Measurements from ENCODE around the gene TRIM32. TPM values are rescaled to one million over a fixed set of nuclear protein-coding genes. Genes with fewer than 3 reads are reported as not detected.

TRIM32 gene
- total and polyA plus RNA-seq, 7 donors, result 2.8 to 16.1 (median 11.9) TPM

DNA sequence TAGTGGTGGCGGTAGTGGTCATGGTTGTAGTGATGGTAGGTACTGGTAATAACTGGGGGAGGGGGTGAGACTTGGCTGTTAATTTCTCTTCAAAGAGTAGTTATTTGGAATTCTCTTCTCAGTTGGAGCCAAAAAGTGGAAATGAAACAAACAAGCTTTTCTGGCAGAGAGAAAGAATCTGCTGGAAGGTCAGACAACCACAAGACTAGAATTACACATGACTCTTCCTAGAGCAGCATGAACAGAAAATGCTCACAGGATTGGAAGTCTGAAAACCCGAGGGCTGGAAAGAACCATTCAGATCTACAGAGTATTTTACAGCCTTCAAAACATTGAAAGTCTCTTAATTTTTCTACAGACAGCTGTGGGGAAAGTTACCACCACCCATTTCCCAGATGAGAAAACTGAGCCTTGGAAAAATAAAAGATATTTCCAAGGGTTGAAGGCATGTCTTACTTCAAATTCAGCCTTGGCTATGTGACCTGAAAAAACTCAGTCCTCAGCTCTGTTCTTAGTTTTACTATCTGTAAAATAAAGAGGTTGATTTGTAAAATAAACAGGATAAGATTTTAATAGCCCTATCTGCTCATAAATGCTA, 42.9 kb upstream of the TRIM32 start:
- no peak overlapping the region for H3K4me3 ChIP-seq
- 85 to 87% methylated on average over 2 of the region's 2 CpGs for WGBS, 2 donors
- no peaks in the 10 kb centered on the region for H3K36me3 ChIP-seq
- no peak for DNase-seq
- no peaks in the 10 kb centered on the region for H3K27me3 ChIP-seq
- no peaks in the 10 kb centered on the region for H3K9me3 ChIP-seq
- intact Hi-C loops (cut with DNase I), result loop anchor here (10.0 kb wide), 1 partner anchor 489 kb away; the partner anchor contains the start of gene PAPPA
- no peak for TF ChIP-seq POLR2AphosphoS5 (IDR thresholded peaks at IDR 0.05)
- TF ChIP-seq POLR2A (IDR thresholded peaks at IDR 0.05), result no peak
- TF ChIP-seq, protein P1, sequence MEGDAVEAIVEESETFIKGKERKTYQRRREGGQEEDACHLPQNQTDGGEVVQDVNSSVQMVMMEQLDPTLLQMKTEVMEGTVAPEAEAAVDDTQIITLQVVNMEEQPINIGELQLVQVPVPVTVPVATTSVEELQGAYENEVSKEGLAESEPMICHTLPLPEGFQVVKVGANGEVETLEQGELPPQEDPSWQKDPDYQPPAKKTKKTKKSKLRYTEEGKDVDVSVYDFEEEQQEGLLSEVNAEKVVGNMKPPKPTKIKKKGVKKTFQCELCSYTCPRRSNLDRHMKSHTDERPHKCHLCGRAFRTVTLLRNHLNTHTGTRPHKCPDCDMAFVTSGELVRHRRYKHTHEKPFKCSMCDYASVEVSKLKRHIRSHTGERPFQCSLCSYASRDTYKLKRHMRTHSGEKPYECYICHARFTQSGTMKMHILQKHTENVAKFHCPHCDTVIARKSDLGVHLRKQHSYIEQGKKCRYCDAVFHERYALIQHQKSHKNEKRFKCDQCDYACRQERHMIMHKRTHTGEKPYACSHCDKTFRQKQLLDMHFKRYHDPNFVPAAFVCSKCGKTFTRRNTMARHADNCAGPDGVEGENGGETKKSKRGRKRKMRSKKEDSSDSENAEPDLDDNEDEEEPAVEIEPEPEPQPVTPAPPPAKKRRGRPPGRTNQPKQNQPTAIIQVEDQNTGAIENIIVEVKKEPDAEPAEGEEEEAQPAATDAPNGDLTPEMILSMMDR (IDR thresholded peaks at IDR 0.05), result no peak
- no peak for TF ChIP-seq EP300 (IDR thresholded peaks at IDR 0.05)
- no peak overlapping the region for H3K27ac ChIP-seq
- peaks cover 0 to 14% (median 5%) of the 10 kb centered on the region in 4 donors for H3K4me1 ChIP-seq

DNA sequence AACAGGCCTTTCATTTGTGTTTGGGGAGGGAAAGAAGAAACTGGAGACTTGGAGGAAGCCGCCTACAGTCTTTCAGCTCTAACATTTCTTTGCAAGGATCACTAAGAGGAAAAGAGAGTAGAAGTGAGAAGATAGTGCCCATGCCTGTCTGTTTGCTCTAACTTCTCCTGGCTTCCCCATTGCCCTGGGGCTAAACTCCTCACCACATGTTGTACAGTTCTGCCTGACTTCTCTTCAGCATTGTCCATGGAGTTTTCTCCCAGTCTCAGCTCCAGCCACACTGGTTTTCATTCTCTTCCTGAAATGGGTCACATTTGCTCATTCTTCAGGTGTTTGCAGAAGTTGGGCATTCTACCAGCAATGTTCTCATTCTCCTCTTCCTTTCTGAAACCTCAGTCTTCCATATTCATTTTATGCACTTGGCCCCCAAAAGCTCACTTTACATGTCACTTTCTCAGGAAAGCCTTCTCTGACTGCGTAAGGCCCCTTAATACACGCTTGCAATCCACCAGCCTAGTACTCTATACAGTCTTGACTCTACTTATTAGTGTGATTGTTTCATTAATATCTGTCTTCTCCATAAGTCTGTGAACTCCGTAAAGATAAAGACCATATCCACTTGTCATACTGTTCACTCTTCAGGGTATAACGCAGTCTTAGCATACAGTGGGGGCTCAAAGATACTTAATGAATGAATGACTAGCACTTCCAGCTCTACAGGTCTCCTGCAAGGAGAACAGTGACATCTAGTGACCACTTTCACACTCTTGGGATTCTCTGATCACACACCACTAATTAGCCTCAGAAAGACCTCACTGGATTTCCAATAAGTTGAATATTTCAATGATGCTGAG, 40.2 kb upstream of the TRIM32 start:
- Histone ChIP-seq H3K27ac (no peak overlapping the region), H3K27me3 (no peaks in the 10 kb centered on the region), H3K4me3 (no peak overlapping the region), H3K4me1 (peaks cover 0 to 7% (median 2%) of the 10 kb centered on the region in 4 donors), H3K36me3 (peaks cover 0 to 5% (median 0%) of the 10 kb centered on the region in 4 donors), H3K9me3 (no peaks in the 10 kb centered on the region)
- TF ChIP-seq, protein P1 (IDR thresholded peaks at IDR 0.05), result peak in 2 of 4 experiments; percentile 14 to 47
- TF ChIP-seq EP300 (IDR thresholded peaks at IDR 0.05), result no peak
- no peak for DNase-seq
- WGBS, 2 donors, result 82 to 90% methylated on average over 5 of the region's 5 CpGs
- intact Hi-C loops (cut with DNase I), result loop anchor here (5.0 to 10.0 kb wide), 2 partner anchors 492 to 1055 kb away; partner anchors contain the start of gene PAPPA

DNA sequence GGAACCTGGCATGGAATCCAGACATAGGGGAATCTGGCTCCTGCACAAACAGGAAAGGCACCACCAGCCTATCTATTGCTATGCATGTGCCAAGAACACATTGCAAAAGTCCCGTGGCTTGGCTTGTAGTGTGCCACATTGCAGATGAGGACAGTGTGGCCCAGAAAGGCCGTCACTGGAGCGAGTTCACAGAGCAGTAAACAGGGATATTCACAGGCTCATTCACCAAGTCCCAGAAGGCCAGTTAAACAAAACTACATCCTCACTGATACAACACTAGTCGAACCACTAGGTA, 39.6 kb upstream of the TRIM32 start:
- no peak for DNase-seq
- no peaks in the 10 kb centered on the region for H3K9me3 ChIP-seq
- intact Hi-C loops (cut with DNase I), result loop anchor here (5.0 to 10.0 kb wide), 2 partner anchors 493 to 1055 kb away; partner anchors contain the start of gene PAPPA
- peaks cover 0 to 7% (median 2%) of the 10 kb centered on the region in 4 donors for H3K4me1 ChIP-seq
- H3K27me3 ChIP-seq, result no peaks in the 10 kb centered on the region
- H3K27ac ChIP-seq, result no peak overlapping the region
- no peak overlapping the region for H3K4me3 ChIP-seq
- TF ChIP-seq, protein P1 (IDR thresholded peaks at IDR 0.05), result no peak
- TF ChIP-seq EP300 (IDR thresholded peaks at IDR 0.05), result no peak
- no peak for TF ChIP-seq POLR2AphosphoS5 (IDR thresholded peaks at IDR 0.05)
- no peak for TF ChIP-seq POLR2A (IDR thresholded peaks at IDR 0.05)
- H3K36me3 ChIP-seq, result peaks cover 0 to 5% (median 0%) of the 10 kb centered on the region in 4 donors
- WGBS, 2 donors, result 89% methylated on average over 4 of the region's 4 CpGs

DNA sequence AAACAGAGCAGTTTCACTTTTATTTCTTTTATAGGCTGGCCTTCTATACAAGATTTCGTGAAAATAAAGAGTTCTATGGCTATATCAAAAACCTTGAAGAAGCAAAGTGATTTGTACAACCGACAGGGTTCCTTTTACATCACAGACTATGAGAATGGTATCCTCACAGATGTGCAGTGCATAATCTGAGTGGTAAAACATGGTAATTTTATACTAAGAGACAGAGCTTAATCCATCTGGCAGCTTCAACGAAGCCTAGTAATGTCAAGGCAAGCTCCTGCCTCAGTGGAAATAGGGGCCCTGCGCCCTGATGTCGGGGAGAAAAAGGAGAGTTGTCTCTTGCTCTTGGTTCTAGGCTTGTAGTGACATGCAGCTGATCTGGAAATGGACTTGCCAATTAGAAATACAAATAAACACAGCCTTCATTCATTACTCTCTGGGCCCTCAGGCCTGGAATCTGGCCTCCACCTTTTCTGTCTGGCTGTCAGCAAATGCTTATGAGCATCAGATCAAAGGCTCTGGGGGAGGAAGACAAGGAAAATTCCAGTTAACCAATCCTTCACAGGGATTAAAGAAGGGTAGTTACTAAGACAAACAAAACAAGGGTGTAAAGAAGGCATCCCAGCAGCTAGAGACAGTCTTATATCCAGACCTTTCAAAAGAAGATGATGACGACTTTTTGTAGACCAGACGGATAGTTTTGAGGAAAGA, 33.6 kb upstream of the TRIM32 start:
- Histone ChIP-seq H3K4me1 (peaks cover 0 to 8% (median 0%) of the 10 kb centered on the region in 4 donors), H3K36me3 (peaks cover 0 to 5% (median 0%) of the 10 kb centered on the region in 4 donors), H3K4me3 (no peak overlapping the region), H3K9me3 (no peaks in the 10 kb centered on the region), H3K27ac (no peak overlapping the region), H3K27me3 (no peaks in the 10 kb centered on the region)
- TF ChIP-seq EP300 (IDR thresholded peaks at IDR 0.05), result no peak
- no peak for TF ChIP-seq POLR2AphosphoS5 (IDR thresholded peaks at IDR 0.05)
- TF ChIP-seq, protein P1 (IDR thresholded peaks at IDR 0.05), result no peak
- TF ChIP-seq POLR2A (IDR thresholded peaks at IDR 0.05), result no peak
- intact Hi-C loops (cut with DNase I), result no loop called here
- 87 to 89% methylated on average over 7 of the region's 7 CpGs for WGBS, 2 donors
- no peak for DNase-seq

All from sigmoid colon (tissue), 7 donors.